HG03103 (cell line): ENCODE measurements around the gene TSPO.

ENCODE experiments used
- ATAC-seq: cut with Tn5 transposase; IDR thresholded peaks from one replicate; pipeline ENCODE4 v1.9.1; 2021; ENCODE audit warnings: low read depth; ENCODE audit not compliant: unreplicated experiment

TSPO gene

GRCh38 chr22:43199541-43199940 lies 48.2 kb downstream of the TSPO start:
- ATAC-seq, result no peak

- no peak for ATAC-seq
Measured at GRCh38 chr22:43200031-43200430, 48.7 kb downstream of the TSPO start.

GRCh38 chr22:43200555-43200954 lies 49.2 kb downstream of the TSPO start:
- no peak for ATAC-seq

GRCh38 chr22:43201486-43202219 lies 50.3 kb downstream of the TSPO start:
- ATAC-seq, result no peak

- no peak for ATAC-seq
Measured at GRCh38 chr22:43202326-43202725, 51.0 kb downstream of the TSPO start.

GRCh38 chr22:43202756-43203410 lies 51.5 kb downstream of the TSPO start:
- ATAC-seq, result no peak

- ATAC-seq, result no peak
Measured at GRCh38 chr22:43203471-43203981, 52.2 kb downstream of the TSPO start.

GRCh38 chr22:43205261-43205691 lies 53.9 kb downstream of the TSPO start:
- ATAC-seq, result no peak

- ATAC-seq, result no peak
Measured at GRCh38 chr22:43205748-43206508, 54.6 kb downstream of the TSPO start.

GRCh38 chr22:43206509-43207161 lies 55.3 kb downstream of the TSPO start:
- no peak for ATAC-seq

GRCh38 chr22:43207386-43207785 lies 56.0 kb downstream of the TSPO start:
- ATAC-seq, result no peak

GRCh38 chr22:43207849-43208702 lies 56.7 kb downstream of the TSPO start:
- ATAC-seq, result no peak

GRCh38 chr22:43208703-43209522 lies 57.6 kb downstream of the TSPO start:
- no peak for ATAC-seq

- ATAC-seq, result no peak
Measured at GRCh38 chr22:43209523-43209890, 58.1 kb downstream of the TSPO start.

- ATAC-seq, result no peak
Measured at GRCh38 chr22:43209971-43210370, 58.6 kb downstream of the TSPO start.

GRCh38 chr22:43210631-43211515 lies 59.5 kb downstream of the TSPO start:
- ATAC-seq, result no peak

GRCh38 chr22:43211941-43212433 lies 60.6 kb downstream of the TSPO start:
- no peak for ATAC-seq

GRCh38 chr22:43212434-43212952 lies 61.1 kb downstream of the TSPO start:
- no peak for ATAC-seq
